DMS153 treated with DMSO at 0.1 percent for 48 hours (cell line): ENCODE data around the gene BRINP2.

Source experiments
- DNase-seq: peaks from one replicate; lab custom pipeline; 2025; ENCODE audit not compliant: unreplicated experiment; lab: John Stamatoyannopoulos, UW

Gene BRINP2

GRCh38 chr1:177219554-177220458 is 49.0 kb downstream of the BRINP2 start:
- no peak for DNase-seq

- no peak for DNase-seq
Observed at GRCh38 chr1:177223359-177223758, 52.6 kb downstream of the BRINP2 start.

- DNase-seq, result no peak
Observed at GRCh38 chr1:177227978-177228692, 57.4 kb downstream of the BRINP2 start.

- no peak for DNase-seq
Observed at GRCh38 chr1:177228693-177229065, 57.9 kb downstream of the BRINP2 start.

GRCh38 chr1:177229781-177230180 is 59.0 kb downstream of the BRINP2 start:
- no peak for DNase-seq

- no peak for DNase-seq
Observed at GRCh38 chr1:177230228-177231016, 59.7 kb downstream of the BRINP2 start.

- no peak for DNase-seq
Observed at GRCh38 chr1:177235350-177235749, 64.6 kb downstream of the BRINP2 start.

GRCh38 chr1:177236962-177237361 is 66.2 kb downstream of the BRINP2 start:
- no peak for DNase-seq

- no peak for DNase-seq
Observed at GRCh38 chr1:177238967-177239366, 68.2 kb downstream of the BRINP2 start.

GRCh38 chr1:177239792-177240191 is 69.0 kb downstream of the BRINP2 start:
- DNase-seq, result no peak

- no peak for DNase-seq
Observed at GRCh38 chr1:177243773-177244172, 73.0 kb downstream of the BRINP2 start.

- no peak for DNase-seq
Observed at GRCh38 chr1:177246710-177247580, 76.2 kb downstream of the BRINP2 start.

- DNase-seq, result no peak
Observed at GRCh38 chr1:177247623-177248176, 76.9 kb downstream of the BRINP2 start.

GRCh38 chr1:177248258-177248657 is 77.5 kb downstream of the BRINP2 start:
- no peak for DNase-seq

- no peak for DNase-seq
Observed at GRCh38 chr1:177249231-177249630, 78.5 kb downstream of the BRINP2 start.

GRCh38 chr1:177252877-177253276 is 82.1 kb downstream of the BRINP2 start:
- no peak for DNase-seq

- DNase-seq, result no peak
Observed at GRCh38 chr1:177255411-177255810, 84.7 kb downstream of the BRINP2 start.

- no peak for DNase-seq
Observed at GRCh38 chr1:177256153-177257075, 85.7 kb downstream of the BRINP2 start.

- DNase-seq, result no peak
Observed at GRCh38 chr1:177257128-177257527, 86.4 kb downstream of the BRINP2 start.
